Activated CD4-positive, alpha-beta memory T cell treated with anti-CD3 and anti-CD28 coated beads for 36 hours (primary cell): Measurements from ENCODE around the gene COL19A1. TPM values are rescaled to one million over a fixed set of nuclear protein-coding genes. Genes with fewer than 3 reads are reported as not detected.
"Not testable (repeated sequence)": the region's sequence is repeated elsewhere in the genome, so short reads cannot be mapped to it uniquely, and the experiment has no call there.

ENCODE experiments used
- CTCF ChIA-PET: fragments of 350-600 bp; sonication (Branson Sonifier 250); formaldehyde crosslinking; loops from one replicate; lab custom pipeline; 2021; ENCODE audit warnings: antibody characterized with exemption, inconsistent platforms; lab: Charles Lee
- POLR2A ChIA-PET: fragments of 350-600 bp; sonication (Branson Sonifier 250); formaldehyde crosslinking; loops from one replicate; lab custom pipeline; 2021; ENCODE audit warnings: antibody characterized with exemption; lab: Charles Lee
- DNase-seq: peaks from one replicate; pipeline ENCODE4 v3.0.0-alpha.2; 2020
- H3K27ac Mint-ChIP-seq: one replicate; pipeline ENCODE4 v1.8.0; 2021; ENCODE audit warnings: mixed read lengths
- H3K27me3 Mint-ChIP-seq: one replicate; pipeline ENCODE4 v1.8.0; 2021; ENCODE audit warnings: mixed read lengths
- H3K36me3 Mint-ChIP-seq: one replicate; pipeline ENCODE4 v1.8.0; 2021; ENCODE audit warnings: mixed read lengths
- H3K4me1 Mint-ChIP-seq: one replicate; pipeline ENCODE4 v1.8.0; 2021; ENCODE audit warnings: low read depth, mixed read lengths
- H3K4me3 Mint-ChIP-seq: one replicate; pipeline ENCODE4 v1.8.0; 2021; ENCODE audit warnings: mild to moderate bottlenecking, mixed read lengths
- H3K9me3 Mint-ChIP-seq: one replicate; pipeline ENCODE4 v1.8.0; 2021; ENCODE audit warnings: mixed read lengths
- intact Hi-C: fragments of 100-400 bp; cut with micrococcal nuclease; formaldehyde crosslinking; loops from one replicate; pipeline ENCODE4 v1.15.1; 2023
- total RNA-seq, 2 experiments: library from RNA; stranded (reverse); gene quantifications; one replicate each; pipeline ENCODE4 v1.2.3, GENCODE V29; 2021

COL19A1 gene
- total RNA-seq, result under 1 TPM; 0.02 to 0.19 TPM

GRCh38 chr6:69866351-69866769 lies at the start of gene COL19A1:
TSS of gene COL19A1 (plus strand) at chr6:69866556. CDS start at chr6:69879568, 13,012 bp downstream.
- Mint-ChIP-seq H3K36me3 (no peaks in the 10 kb centered on the region), H3K27me3 (peaks cover 14% of the 10 kb centered on the region), H3K27ac (no peak within 1 kb of the TSS), H3K4me1 (peaks cover 27% of the 10 kb centered on the region), H3K9me3 (no peaks in the 10 kb centered on the region), H3K4me3 (peak within 1 kb of the TSS; percentile 73)
- intact Hi-C loops, result loop anchor here (2.0 to 5.0 kb wide), 3 partner anchors 50 to 134 kb away; no protein-coding TSS in a partner anchor
- ChIA-PET POLR2A (interaction anchor here (3.2 kb wide), 1 partner anchor 70 kb away, joined by 11 read pairs; the partner anchor contains the start of gene LMBRD1), CTCF (interaction anchor here (0.7 to 1.1 kb wide), 2 partner anchors 17 to 30 kb away, joined by 3 to 4 read pairs; no protein-coding TSS in a partner anchor)
- peak; percentile 40 for DNase-seq

- DNase-seq, result no peak
- Mint-ChIP-seq H3K36me3 (no peaks in the 10 kb centered on the region), H3K27me3 (no peaks in the 10 kb centered on the region), H3K27ac (peak overlapping the region; percentile 76), H3K4me1 (peaks cover 49% of the 10 kb centered on the region), H3K4me3 (peak overlapping the region; percentile 50), H3K9me3 (no peaks in the 10 kb centered on the region)
- intact Hi-C loops, result loop anchor here (1.0 to 2.0 kb wide), 2 partner anchors 20 to 50 kb away; partner anchors contain the start of gene COL19A1
- ChIA-PET CTCF (interaction anchor here (6.5 kb wide), 1 partner anchor 19 kb away, joined by 47 read pairs; the partner anchor contains the start of gene LMBRD1), POLR2A (interaction anchor here (3.5 kb wide), 1 partner anchor 19 kb away, joined by 12 read pairs; the partner anchor contains the start of gene LMBRD1)
Observed at GRCh38 chr6:69816569-69816968, 49.8 kb upstream of the COL19A1 start.

- intact Hi-C loops, result loop anchor here (2.0 kb wide), 1 partner anchor 49 kb away; the partner anchor contains the start of gene COL19A1
- H3K36me3 Mint-ChIP-seq, result no peaks in the 10 kb centered on the region
- H3K4me1 Mint-ChIP-seq, result peaks cover 42% of the 10 kb centered on the region
- no peak overlapping the region for H3K4me3 Mint-ChIP-seq
- no peak overlapping the region for H3K27ac Mint-ChIP-seq
- no peaks in the 10 kb centered on the region for H3K27me3 Mint-ChIP-seq
- no peak for DNase-seq
- H3K9me3 Mint-ChIP-seq, result no peaks in the 10 kb centered on the region
- POLR2A ChIA-PET, result no interaction called here
- CTCF ChIA-PET, result interaction anchor here (6.5 kb wide), 1 partner anchor 20 kb away, joined by 47 read pairs; the partner anchor contains the start of gene LMBRD1
Observed at GRCh38 chr6:69817358-69817757, 49.0 kb upstream of the COL19A1 start.

- DNase-seq, result no peak
- H3K27me3 Mint-ChIP-seq, result no peaks in the 10 kb centered on the region
- POLR2A ChIA-PET, result no interaction called here
- intact Hi-C loops, result no loop called here
- H3K4me1 Mint-ChIP-seq, result peaks cover 31% of the 10 kb centered on the region
- H3K27ac Mint-ChIP-seq, result no peak overlapping the region
- H3K36me3 Mint-ChIP-seq, result no peaks in the 10 kb centered on the region
- CTCF ChIA-PET, result no interaction called here
- H3K9me3 Mint-ChIP-seq, result no peaks in the 10 kb centered on the region
- H3K4me3 Mint-ChIP-seq, result no peak overlapping the region
Observed at GRCh38 chr6:69818223-69818930, 48.0 kb upstream of the COL19A1 start.

GRCh38 chr6:69819138-69819537 lies 47.2 kb upstream of the COL19A1 start:
- ChIA-PET POLR2A (no interaction called here), CTCF (interaction anchor here (2.0 kb wide), 1 partner anchor 22 kb away, joined by 6 read pairs; no protein-coding TSS in a partner anchor)
- Mint-ChIP-seq H3K27me3 (no peaks in the 10 kb centered on the region), H3K36me3 (no peaks in the 10 kb centered on the region), H3K4me3 (no peak overlapping the region), H3K4me1 (peaks cover 25% of the 10 kb centered on the region), H3K9me3 (no peaks in the 10 kb centered on the region), H3K27ac (no peak overlapping the region)
- no peak for DNase-seq
- intact Hi-C loops, result no loop called here

- Mint-ChIP-seq H3K4me3 (no peak overlapping the region), H3K27me3 (no peaks in the 10 kb centered on the region), H3K27ac (no peak overlapping the region), H3K9me3 (no peaks in the 10 kb centered on the region), H3K4me1 (peaks cover 19% of the 10 kb centered on the region), H3K36me3 (no peaks in the 10 kb centered on the region)
- intact Hi-C loops, result no loop called here
- ChIA-PET POLR2A (no interaction called here), CTCF (interaction anchor here (0.6 to 2.0 kb wide), 2 partner anchors 23 to 47 kb away, joined by 3 to 6 read pairs; no protein-coding TSS in a partner anchor)
- DNase-seq, result no peak
Observed at GRCh38 chr6:69820018-69820417, 46.3 kb upstream of the COL19A1 start.

- Mint-ChIP-seq H3K27ac (no peak overlapping the region), H3K9me3 (no peaks in the 10 kb centered on the region), H3K27me3 (no peaks in the 10 kb centered on the region), H3K36me3 (no peaks in the 10 kb centered on the region), H3K4me1 (peaks cover 14% of the 10 kb centered on the region), H3K4me3 (no peak overlapping the region)
- intact Hi-C loops, result no loop called here
- ChIA-PET CTCF (interaction anchor here (0.6 to 2.0 kb wide), 2 partner anchors 23 to 47 kb away, joined by 3 to 6 read pairs; no protein-coding TSS in a partner anchor), POLR2A (interaction anchor here (0.9 kb wide), 1 partner anchor 24 kb away, joined by 3 read pairs; the partner anchor contains the start of gene LMBRD1)
- DNase-seq, result no peak
Observed at GRCh38 chr6:69820438-69820837, 45.9 kb upstream of the COL19A1 start.

- H3K4me3 Mint-ChIP-seq, H3K27me3 Mint-ChIP-seq, POLR2A ChIA-PET, H3K9me3 Mint-ChIP-seq, H3K36me3 Mint-ChIP-seq, CTCF ChIA-PET, H3K4me1 Mint-ChIP-seq, DNase-seq, H3K27ac Mint-ChIP-seq, intact Hi-C loops: not testable (repeated sequence)
Observed at GRCh38 chr6:69824355-69824754, 42.0 kb upstream of the COL19A1 start.

- Mint-ChIP-seq H3K4me1 (no peaks in the 10 kb centered on the region), H3K27me3 (no peaks in the 10 kb centered on the region), H3K27ac (no peak overlapping the region), H3K4me3 (no peak overlapping the region), H3K9me3 (no peaks in the 10 kb centered on the region), H3K36me3 (no peaks in the 10 kb centered on the region)
- DNase-seq, result no peak
- ChIA-PET POLR2A (no interaction called here), CTCF (no interaction called here)
- intact Hi-C loops, result no loop called here
Observed at GRCh38 chr6:69825904-69826303, 40.5 kb upstream of the COL19A1 start.

- H3K36me3 Mint-ChIP-seq, result no peaks in the 10 kb centered on the region
- H3K27me3 Mint-ChIP-seq, result peaks cover 2% of the 10 kb centered on the region
- H3K27ac Mint-ChIP-seq, result no peak overlapping the region
- no peak overlapping the region for H3K4me3 Mint-ChIP-seq
- POLR2A ChIA-PET, result no interaction called here
- CTCF ChIA-PET, result no interaction called here
- DNase-seq, result no peak
- H3K4me1 Mint-ChIP-seq, result no peaks in the 10 kb centered on the region
- H3K9me3 Mint-ChIP-seq, result no peaks in the 10 kb centered on the region
- intact Hi-C loops, result no loop called here
Observed at GRCh38 chr6:69827276-69827893, 39.0 kb upstream of the COL19A1 start.

GRCh38 chr6:69832558-69832957 lies 33.8 kb upstream of the COL19A1 start:
- intact Hi-C loops, result no loop called here
- CTCF ChIA-PET, result interaction anchor here (0.6 kb wide), 1 partner anchor 212 kb away, joined by 3 read pairs; no protein-coding TSS in a partner anchor
- POLR2A ChIA-PET, result no interaction called here
- DNase-seq, result no peak
- Mint-ChIP-seq H3K4me3 (no peak overlapping the region), H3K27me3 (peaks cover 8% of the 10 kb centered on the region), H3K9me3 (no peaks in the 10 kb centered on the region), H3K36me3 (no peaks in the 10 kb centered on the region), H3K4me1 (peaks cover 4% of the 10 kb centered on the region), H3K27ac (no peak overlapping the region)
